ENCODE results near the gene AIFM1.

The AIFM1 gene

GRCh38 chrX:130170752-130171445 lies 5.3 kb upstream of the AIFM1 start:
- peak overlapping the region; percentile 50; the same call in 1 of the 2 replicates for H3K4me3 ChIP-seq (ENCODE audit: low read depth, low read length)
- TF ChIP-seq CTCF (IDR thresholded peaks at IDR 0.05; ENCODE audit: low read depth, low read length): no peak

- peak overlapping the region; percentile 70 for H3K4me3 ChIP-seq (ENCODE audit: low read depth, low read length)
- no peak for TF ChIP-seq CTCF (IDR thresholded peaks at IDR 0.05; ENCODE audit: low read depth, low read length)
Measured at GRCh38 chrX:130167040-130167439, 1.4 kb upstream of the AIFM1 start.

GRCh38 chrX:130166503-130166777 lies 799 bp upstream of the AIFM1 start:
- peak overlapping the region; percentile 70 for H3K4me3 ChIP-seq (ENCODE audit: low read depth, low read length)
- no peak for TF ChIP-seq CTCF (IDR thresholded peaks at IDR 0.05; ENCODE audit: low read depth, low read length)

GRCh38 chrX:130165181-130165702 lies 399 bp downstream of the AIFM1 start:
- TF ChIP-seq CTCF (IDR thresholded peaks at IDR 0.05; ENCODE audit: low read depth, low read length): no peak

GRCh38 chrX:130163398-130163797 lies 2.2 kb downstream of the AIFM1 start:
- TF ChIP-seq CTCF (IDR thresholded peaks at IDR 0.05; ENCODE audit: low read depth, low read length): no peak

More at GRCh38 chrX:130165181-130165702, 399 bp downstream of the AIFM1 start:
- H3K4me3 ChIP-seq (ENCODE audit: low read depth, low read length): peak overlapping the region; percentile 70

GRCh38 chrX:130162094-130162735 lies 3.4 kb downstream of the AIFM1 start:
- TF ChIP-seq CTCF (IDR thresholded peaks at IDR 0.05; ENCODE audit: low read depth, low read length): no peak
- H3K4me3 ChIP-seq (ENCODE audit: low read depth, low read length): no peak overlapping the region

More at GRCh38 chrX:130163398-130163797, 2.2 kb downstream of the AIFM1 start:
- no peak overlapping the region for H3K4me3 ChIP-seq (ENCODE audit: low read depth, low read length)

GRCh38 chrX:130159776-130160175 lies 5.9 kb downstream of the AIFM1 start:
- H3K4me3 ChIP-seq (ENCODE audit: low read depth, low read length): no peak overlapping the region

More at GRCh38 chrX:130159776-130160175, 5.9 kb downstream of the AIFM1 start:
- TF ChIP-seq CTCF (IDR thresholded peaks at IDR 0.05; ENCODE audit: low read depth, low read length): no peak
